NCI-H82 (cell line): ENCODE data around the gene KIAA1217.

Experiments used
- DNase-seq: peaks from one replicate; lab custom pipeline; 2025; lab: John Stamatoyannopoulos, UW

The KIAA1217 gene

DNA sequence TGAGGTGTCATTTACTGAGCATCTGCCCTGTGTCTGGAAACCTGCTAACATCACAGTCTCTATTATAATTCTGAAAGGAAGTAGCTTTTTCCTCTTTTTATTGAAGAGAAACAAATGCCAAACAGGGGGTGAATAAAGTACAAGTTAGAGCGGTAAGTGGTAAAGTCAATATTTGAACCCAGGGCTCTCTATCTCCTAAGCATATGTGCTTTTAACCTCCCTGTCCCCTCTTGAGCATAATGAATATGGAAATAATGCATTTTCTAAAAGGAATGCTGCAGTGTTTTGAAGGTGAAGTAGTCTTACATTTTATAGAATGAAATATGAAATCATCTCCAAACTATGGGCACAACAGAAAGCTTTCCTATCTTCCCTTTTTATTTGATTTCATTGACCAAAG is 196.7 kb downstream of the KIAA1217 start:
- no peak for DNase-seq

DNA sequence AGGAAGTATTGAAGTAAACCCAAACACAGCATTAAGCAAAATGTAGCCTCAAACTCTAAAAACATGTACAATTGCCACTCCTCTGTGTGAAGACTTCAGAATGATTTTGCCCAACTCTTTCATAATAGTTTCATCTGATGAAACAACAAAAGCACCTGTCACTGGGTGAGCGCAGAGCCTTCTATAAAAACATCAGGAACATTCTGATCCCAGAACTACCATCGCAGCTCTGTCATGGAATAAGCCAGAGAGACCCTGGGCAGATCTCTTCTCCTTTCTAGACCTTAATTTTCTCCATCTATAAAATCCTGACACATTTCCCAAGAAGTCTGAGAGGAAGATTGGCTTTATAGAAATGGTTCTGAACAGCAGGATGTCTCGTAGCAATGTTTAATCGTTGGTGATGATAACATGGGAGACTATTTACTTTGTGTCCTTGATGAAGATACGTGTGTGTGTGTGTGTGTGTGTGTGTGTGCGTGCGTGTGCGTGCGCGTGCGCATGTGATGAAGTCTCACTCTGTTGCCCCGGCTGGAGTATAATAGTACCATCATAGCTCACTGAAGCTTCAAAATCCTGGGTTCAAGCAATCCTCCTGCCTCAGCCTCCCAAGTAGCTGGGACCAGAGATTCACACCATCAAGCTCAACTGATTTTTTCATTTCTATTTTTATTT is 198.0 kb downstream of the KIAA1217 start:
- DNase-seq, result no peak

DNA sequence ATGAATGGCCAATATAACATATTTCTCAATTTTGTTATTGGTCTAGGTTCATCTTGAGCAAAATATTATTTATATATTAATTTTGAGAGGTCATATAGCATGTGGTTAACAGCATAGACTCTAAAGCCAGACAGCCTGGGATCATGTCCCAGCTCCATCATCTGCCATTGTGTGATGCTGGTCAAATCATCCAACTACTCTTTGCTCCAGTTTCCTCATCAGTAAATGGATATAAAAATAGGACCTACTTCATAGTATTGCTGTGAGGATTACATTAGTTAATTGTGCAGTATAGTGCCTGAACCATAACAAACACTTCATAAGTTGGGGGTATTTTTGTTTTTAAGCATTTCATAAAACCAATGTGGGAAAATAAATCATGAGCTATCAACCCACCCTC is 199.0 kb downstream of the KIAA1217 start:
- no peak for DNase-seq

DNA sequence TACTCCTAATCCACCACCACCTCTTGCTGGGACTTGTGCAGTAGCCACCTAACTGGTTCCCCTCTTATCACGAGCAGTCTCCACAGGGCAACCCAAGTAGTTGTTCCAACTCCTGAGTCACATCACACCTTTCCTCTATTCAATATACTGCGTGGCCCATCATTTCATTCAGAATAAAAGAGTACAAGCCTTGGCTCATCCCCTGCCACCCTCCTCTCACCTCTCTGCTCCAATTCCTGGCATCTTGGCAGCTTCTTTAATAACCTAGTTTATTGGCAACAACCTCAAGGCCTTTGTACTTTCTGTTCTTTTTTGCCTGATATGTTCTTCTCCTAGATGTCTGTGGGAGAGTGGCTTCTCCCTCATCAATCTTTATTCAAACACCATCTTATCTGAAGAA is 199.4 kb downstream of the KIAA1217 start:
- DNase-seq, result no peak

DNA sequence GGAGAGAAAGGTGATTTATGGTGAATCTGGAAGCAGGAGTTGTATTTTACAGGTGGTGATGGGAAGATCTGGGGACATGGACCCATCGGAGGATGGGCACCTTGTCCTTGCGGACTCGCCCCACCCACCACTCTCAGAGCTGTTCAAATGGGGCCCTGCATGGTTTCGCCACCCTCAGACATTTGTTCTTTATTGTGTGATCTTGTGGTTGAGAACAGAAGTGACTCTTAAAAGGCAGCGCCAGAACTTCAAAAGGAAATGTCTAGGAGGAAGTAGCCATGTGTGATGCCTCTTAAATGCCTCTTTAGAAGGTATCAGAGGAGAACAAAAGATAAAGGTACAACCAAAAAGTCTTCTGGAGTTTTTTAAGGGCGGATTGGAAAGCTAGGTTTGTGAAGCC is 205.7 kb downstream of the KIAA1217 start:
- no peak for DNase-seq

DNA sequence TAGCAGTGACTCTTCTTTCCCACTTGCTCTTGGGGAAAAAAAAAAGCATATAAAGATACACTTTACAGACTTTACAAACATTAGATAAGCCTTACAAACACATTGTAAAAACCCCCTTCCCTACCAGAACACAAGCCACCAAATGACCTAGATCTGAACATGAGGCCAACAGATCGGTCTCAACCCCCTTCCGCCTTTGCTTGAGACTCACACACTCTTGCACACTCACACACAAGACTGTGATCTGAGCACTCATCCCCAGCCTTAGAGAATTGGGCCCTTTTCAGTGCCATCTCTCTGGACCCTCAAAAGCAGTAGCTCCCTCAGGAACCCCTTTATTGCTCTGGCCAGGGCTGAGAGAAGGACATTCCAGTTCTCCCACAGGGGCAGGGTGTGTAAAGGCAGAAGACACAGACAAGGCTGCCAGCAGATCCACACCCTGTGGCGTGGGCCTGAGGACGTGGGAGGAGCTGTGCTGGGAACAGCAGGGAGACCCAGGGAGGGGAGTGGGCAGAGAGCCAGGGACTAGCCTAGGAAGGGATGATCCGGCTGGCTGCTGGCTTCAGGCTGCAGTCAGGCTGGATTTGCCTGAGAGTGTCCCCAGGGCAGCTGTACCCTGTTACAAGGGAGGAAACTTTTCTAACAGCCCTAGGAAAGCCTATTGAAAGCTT is 206.7 kb downstream of the KIAA1217 start:
- DNase-seq, result peak; percentile 82

DNA sequence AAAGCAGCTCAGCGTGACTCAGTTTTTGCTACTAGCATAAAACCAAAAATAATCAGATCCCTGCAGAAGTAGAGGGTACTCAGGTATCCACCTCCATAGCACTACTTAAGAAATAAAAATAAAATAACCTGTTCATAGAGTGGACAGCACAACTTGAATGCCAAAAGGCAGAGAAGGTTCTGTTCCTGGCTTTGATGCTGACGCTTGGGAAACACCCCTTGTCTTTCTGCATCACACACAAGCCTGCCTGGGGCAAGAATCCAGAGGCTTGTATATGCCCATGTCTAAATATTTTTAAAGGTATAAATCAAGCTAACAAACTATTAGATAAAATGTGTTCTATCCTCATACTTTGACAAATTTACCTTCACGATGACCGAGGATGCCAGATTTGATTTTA is 207.3 kb downstream of the KIAA1217 start:
- no peak for DNase-seq

DNA sequence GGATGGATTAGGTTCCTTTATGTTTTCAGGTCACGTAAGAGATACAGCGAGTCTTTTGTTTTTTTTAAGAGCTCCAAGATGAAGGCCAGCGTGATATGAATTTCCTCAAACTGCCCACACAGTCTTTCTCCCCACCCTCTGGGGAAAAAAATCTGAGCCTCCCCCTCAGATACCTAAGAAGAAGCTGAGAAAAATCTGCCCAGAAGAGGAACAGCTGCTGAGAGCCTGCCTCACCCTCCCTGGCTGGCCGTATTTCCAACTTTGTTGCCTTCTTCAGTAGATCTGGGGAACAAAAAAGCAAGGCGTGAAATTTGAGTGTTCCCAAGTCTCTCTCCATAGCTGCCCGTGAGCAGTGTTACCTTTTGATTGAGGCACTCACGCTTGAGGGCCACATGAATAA is 208.1 kb downstream of the KIAA1217 start:
- DNase-seq, result no peak

DNA sequence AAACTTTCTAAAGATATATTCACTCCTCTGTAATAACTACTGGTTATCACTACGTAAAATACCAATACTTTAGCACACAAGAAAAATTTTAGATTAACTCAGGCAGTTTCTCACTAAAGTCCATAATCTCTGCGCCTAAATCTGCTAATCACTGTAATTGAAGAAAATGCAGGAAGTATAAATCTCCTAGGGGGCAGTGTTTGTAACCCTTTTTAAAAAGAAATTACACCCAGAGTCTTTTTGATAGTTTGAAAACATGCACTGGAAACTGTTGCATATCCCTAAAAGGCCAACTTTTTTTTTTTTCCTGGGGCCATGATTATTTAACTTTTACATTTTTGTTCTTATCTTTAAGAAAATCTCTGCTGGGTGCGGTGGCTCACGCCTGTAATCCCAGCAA is 209.6 kb downstream of the KIAA1217 start:
- peak; percentile 18 for DNase-seq

DNA sequence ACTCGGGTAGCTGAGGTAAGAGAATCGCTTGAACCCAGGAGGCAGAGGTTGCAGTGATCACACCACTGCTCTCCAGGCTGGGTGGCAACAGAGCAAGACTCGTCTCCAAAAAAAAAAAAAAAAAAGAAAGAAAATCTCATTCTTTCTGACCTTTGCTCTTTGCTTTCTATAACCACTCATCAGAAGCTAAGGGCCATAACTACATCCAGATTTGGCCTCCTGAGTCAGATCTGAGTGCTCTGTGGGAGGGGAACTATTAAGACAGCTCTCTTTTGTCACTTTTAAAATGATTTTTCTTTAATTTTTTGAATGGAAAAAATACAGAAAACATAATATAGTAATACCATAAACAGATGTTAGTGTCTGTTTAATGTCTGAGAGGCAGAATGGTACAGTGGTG is 210.1 kb downstream of the KIAA1217 start:
- DNase-seq, result no peak

DNA sequence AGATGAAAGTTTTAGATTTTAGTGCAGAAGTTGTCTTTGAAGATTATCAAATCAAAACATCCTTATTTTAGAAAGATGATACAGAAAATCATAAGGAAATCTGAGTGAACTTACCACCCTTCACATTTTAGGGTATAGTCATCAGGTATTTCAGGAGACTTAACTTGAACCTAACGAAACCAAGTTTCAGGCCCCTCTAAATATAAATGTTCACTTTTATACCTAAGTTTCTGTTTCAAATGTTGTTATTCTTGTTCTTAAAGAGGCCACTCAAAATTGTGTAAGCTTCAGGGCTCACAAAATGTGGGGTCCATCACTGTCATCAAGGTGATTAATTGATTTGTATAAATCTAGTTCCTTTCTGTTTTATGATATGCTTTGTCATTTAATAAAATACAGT is 216.2 kb downstream of the KIAA1217 start:
- DNase-seq, result no peak

DNA sequence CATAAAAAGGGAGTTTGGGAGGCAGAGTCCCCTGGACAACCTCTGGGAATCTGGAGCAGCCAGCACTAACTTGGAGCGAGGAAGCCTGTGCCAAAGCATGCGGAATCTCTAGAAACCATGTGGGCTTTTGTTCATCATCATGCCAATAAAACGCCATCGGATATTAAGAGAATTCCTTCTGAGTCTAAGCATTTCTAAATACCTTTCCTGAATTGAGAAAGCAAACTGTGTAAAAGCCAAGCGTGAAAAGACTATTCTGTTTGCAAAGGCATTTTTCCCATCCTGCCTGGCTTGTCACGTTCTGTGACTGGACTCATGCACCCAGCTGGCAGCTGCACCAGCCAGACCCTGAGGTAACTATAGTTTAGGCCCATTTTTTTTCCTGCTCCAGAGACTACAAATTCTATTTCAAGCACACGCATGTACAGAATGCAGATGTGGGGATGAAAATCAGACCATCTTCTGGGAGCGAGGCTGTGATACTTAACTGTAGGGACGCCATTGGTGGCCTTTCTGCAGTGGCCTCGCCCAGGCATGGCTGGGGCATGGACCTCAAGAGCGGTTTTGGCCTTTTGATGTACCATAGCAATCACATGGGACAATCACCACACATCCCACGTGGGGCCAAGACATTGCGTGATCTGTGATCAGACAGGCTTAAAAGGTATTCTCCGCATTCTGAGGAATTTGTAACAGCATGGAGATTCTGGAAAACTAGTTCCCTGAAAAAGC is 218.9 kb downstream of the KIAA1217 start:
- DNase-seq, result no peak

DNA sequence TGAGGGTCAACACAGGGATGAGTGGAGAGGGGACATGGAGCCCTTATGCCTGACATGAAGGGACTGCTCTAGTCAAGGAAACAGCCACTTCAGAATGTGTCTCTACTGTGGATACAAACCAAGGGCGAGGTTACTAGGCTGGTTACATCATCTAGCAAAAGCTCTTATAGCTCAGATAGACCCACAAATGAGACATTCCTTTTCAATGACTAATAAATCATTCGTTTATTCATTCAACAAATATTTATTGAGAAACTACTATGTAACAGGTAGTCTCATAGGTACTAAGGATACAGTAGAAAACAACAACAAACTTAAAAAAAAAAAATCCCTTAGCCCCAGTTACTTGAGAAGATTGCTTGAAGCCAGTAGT is 219.5 kb downstream of the KIAA1217 start:
- no peak for DNase-seq

DNA sequence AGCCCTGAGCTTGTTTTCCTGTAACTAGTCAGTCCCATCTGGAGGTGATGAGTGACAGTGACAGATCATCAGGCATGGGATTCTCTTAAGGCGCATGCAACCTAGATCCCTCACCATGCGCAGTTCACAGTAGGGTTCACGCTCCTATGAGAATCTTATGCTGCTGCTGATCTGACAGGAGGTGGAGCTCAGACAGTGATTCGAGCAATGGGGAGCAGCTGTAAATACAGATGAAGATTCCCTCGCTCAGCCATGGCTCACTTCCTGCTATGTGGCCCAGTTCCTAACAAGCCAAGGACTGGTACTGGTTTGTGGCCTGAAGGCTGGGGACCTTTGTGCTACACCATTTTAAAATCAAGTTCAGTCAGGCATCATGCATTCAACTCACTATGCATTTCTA is 221.7 kb downstream of the KIAA1217 start:
- DNase-seq, result peak; percentile 16

DNA sequence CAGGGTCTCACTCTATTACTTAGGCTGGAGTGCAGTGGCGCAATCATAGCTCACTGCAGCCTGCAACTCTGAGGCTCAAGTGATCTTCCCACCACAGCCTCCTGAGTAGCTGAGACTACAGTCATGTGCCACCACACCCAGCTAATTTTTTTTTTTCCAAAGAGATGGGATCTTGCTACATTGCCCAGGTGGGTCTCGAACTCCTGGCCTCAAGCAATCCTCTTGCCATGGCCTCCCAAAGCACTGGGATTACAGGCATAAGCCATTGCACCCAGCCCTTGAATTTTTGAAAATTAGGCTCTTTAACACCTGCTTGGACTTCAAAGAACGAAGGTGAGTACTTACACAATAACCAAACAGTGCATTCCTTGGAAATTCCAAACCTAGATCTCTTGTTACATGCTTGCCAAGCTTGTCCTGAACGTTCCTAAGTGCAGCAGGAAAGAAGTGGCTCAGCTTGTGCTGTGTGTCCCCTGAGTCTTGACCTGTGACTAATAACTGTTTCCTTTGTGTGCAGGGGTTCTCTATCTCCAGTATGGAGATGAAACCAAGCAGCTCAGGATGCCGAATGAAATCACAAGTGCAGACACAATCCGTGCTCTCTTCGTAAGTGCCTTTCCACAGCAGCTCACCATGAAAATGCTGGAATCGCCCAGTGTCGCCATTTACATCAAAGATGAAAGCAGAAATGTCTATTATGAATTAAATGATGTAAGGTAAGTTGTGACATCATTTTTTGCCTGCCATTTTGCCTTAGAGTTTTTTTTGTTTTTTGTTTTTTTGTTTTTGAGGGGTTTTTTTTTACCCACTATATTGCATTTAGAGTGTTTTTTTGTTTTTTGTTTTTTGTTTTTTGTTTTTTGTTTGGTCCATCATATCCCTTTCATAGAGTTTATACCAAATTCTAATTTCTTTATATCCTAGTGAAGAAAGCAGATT is 223.8 kb downstream of the KIAA1217 start:
- DNase-seq, result no peak

DNA sequence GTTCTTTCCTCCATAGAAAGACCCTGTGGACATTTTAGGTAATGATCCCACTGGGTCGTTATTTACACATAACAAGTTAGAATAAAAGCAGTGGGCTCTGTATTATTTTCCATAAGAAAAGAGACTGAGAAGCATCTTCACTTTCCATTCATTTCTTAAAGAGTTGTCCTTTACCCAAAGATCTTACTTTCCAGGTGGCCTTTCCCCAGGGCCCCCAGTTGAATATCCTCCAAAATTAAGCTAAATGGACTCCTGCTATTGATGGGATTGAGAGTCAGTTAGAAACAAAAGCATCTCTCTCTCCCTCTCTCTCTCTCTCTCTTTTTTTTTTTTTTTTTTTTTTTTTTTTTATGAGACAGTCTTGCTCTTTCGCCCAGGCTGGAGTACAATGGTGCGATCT is 224.8 kb downstream of the KIAA1217 start:
- no peak for DNase-seq

DNA sequence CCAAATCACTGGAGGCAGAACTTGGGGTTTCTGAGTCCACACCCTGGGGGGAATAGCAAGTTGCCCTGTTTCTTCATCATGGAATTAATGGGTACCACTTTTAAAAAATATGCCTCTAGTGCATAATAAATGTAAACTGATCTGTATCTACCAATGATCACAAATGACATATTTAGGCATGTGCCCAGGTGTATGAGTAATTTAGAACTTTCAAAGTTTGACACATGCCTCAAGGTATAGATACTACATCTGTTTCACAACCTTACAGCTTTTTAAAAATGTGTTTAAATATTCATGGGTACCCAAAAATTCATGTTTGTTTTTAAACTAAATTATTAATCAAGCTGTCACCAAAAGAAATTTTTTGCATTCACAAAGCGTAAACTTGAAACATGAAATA is 226.0 kb downstream of the KIAA1217 start:
- DNase-seq, result no peak

DNA sequence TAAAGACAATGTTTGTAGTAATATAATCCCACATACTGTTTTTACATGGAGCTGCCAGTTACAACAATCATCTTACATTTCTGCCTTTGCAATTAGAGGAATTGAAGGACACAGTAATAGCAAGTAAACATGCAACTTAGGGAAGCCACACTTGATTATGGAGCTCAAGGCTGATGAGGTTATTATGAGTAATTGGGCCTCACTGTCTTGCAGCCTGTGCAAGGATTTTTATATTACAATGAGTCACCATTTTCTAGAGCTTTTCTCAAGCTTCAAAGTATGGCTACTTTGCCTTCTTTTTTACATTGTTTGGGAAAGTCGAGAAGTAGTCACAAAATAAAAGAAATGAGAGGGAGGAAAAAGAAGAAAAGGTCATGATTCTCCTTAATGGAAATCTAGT is 226.4 kb downstream of the KIAA1217 start:
- no peak for DNase-seq

DNA sequence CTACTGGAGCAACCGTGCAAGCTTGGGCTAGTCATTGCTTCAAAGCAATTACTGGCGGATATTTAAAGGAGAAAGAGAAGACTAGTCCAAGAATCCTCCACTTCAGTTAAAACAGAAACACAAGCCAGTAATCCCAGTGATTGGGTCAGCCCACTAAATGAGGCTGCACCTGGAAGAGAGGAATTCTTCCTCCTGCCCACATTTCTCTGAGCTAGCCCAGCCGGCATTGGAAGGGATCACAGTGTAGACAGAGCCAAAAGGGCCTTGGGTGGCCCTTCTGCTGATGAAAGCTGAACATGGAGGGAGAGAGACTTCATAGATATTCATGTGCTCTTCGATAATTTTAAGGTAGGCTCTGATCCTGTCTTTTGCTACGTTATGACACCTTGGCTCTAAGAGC is 228.4 kb downstream of the KIAA1217 start:
- DNase-seq, result no peak

DNA sequence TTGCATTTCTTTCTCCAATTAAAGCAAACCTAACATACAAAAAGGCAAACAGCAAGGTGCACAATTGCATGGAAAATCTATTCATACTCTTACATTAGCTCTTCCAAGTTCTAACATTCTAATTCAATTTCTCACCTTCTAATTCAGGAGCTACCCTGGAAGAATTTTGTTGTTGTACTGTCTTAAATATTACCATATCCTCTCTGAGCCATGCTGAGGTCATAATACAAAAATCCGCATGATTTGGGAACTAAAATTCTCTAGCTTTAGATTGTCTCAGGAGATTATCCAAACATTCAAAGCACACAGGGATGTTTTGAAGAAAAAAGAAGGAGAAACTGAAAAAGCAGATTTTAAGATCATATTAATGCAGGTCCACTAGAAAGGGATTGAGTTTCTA is 229.9 kb downstream of the KIAA1217 start:
- DNase-seq, result no peak

DNA sequence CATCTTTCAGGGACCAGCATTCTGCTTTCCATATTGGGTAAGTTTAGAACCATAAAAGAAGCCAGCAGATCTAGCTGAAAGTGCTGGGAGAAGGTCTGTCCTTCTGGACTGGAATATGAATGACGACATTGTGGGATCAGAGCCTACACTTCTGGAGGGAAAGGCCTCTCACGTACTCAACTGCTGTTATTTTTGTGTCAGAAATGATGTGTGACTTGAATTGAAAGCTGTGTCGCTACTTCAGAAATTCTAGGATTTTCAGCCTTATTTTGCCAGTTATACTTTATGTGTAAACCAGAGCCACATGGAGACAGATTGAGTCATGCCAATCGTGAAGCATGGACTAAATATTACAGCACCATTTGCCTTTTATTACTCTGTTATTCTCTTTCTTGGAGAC is 231.0 kb downstream of the KIAA1217 start:
- DNase-seq, result no peak
